Eye (tissue), 1 donor: Measurements from ENCODE around the gene NFIX.

Experiments used
- DNase-seq: peaks from one replicate; pipeline ENCODE4 v3.0.0-alpha.2; 2015

The NFIX gene

DNA sequence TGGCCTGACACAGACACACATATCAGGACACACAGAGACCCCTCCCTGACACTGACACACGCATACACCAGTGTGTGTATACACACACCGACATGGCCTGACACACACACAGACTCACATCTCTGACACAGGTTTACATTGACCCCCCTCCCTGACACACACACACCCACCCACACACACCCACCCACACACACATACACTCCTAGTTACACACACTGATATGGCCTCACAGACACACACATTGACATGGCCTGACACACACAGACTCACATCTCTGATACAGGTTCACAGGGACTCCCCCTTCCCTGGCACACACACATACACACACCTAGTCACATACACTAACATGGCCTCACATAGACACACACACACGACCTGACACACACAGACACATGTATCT lies 4.4 kb upstream of the NFIX start:
- no peak for DNase-seq

DNA sequence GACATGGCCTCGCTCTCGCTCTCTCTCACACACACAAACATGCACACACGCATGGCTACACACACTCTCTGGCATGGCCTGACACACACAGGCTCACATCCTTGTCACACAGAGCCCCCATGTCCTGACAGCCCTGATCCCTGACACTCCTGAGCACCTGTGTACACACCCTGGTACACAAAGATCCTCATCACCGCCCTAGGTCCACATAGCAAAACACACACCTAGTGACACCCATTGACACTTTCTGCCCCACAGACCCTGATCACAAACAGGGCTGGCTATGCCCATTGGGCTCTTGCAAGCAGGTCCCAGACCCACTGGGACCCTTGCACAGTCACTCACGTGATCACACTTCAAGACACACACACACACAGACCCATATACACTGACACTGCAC lies 4.0 kb upstream of the NFIX start:
- DNase-seq: no peak

DNA sequence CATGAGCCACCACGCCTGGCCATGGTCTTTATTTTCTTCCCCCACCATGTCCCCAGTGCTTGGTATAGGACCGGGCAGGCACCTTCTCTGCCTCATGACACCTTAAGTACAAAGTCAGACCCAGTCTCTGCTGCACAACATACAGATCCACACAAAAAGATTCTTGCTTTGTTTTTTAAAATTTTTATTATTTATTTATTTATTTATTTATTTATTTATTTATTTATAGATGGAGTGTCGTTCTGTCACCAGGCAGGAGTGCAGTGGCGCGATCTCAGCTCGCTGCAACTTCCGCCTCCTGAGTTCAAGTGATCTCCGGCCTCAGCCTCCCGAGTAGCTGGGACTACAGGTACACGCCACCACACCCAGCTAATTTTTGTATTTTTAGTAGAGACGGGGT lies 2.5 kb upstream of the NFIX start:
- no peak for DNase-seq

DNA sequence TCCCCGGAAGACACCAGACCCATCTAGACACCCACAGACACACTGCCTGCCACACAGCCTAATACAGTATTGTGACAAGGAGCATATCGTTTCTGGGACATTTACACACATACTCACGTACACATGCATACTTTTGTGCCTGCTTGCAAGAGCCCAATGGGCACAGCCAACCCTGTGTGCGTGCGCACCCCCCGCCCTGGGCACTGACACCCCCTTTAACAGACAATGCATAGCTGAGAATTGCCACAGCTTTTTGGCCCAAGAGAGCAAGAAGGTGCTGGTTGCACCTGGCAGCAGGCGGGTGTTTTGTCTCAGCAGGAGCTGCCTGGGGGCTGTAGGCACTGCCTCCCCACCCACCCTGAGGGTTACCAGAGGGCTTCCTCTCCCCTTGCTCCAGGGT lies 1.7 kb upstream of the NFIX start:
- DNase-seq: no peak

DNA sequence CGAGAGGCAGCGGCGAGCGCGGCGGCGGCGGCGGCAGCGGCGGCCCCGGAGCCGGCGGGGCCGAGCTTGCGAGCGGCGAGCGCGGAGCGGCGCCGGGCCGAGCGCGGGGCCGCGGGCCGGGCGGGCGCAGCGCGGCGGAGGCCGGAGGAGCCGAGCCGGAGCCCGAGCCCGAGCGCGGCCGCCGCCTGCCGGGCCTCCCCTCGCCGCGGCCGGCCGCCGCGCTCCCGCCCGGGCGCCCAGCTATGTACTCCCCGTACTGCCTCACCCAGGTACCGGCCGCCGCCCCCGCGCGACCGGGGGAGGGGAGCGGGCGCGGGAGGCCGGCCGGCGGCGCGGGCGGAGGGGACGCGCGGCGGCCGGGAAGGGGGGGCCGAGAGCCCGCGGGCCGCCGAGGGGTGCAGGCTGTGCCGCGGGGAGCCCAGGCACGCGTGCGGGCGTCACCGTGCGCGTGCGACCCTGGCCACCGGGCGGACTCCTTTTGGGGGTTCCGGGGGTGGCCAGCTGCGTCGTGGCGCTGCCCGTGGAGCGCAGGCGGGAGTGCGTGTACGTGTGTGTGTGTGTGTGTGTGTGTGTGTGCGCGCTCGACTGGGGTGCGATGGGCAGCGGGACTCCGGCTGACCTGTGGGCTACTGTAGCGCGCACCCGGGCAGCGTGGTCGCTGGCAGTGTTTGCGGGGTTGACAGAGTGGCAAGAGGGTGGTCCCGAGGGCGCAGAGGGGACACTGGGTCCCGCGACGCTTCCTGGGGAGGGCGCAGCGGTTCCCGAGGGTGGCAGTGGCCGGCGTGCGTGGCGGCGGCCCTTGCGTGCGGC lies 526 bp downstream of the NFIX start:
- DNase-seq: peak; percentile 62

DNA sequence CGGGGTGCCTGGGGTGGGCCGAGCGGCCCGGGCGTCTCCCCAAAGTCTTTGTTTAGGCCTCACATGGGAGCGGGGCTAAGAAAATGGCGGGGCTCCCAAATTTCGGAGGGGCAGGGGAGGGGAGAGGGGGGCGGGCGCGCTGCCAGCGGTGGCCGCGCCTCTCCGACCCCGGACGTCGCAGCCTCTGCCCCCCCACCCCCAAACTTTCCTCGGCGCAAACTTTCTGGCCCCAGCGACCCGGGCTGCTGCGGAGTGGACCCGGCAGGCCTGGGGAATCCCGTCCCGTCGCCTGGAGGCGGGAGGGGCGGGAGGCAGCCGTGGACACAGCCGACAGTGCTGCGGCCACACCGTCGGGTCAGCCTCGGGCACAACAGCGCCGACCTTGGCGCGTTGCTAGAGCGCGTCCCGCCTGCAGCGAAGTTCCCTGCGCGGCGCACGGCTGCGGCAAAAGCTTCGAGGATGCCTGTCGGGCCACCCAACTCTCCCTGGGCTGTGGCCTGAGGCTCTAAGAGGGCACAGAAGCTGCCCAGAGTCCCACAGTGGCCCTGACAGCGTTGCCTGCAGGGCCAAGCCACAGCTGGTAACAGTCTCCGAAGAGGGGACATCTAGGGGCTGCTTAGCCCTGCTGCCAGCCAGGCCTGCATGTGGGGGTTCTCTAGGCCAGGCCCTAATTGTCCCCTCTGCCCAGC lies 1.3 kb downstream of the NFIX start:
- DNase-seq: no peak

DNA sequence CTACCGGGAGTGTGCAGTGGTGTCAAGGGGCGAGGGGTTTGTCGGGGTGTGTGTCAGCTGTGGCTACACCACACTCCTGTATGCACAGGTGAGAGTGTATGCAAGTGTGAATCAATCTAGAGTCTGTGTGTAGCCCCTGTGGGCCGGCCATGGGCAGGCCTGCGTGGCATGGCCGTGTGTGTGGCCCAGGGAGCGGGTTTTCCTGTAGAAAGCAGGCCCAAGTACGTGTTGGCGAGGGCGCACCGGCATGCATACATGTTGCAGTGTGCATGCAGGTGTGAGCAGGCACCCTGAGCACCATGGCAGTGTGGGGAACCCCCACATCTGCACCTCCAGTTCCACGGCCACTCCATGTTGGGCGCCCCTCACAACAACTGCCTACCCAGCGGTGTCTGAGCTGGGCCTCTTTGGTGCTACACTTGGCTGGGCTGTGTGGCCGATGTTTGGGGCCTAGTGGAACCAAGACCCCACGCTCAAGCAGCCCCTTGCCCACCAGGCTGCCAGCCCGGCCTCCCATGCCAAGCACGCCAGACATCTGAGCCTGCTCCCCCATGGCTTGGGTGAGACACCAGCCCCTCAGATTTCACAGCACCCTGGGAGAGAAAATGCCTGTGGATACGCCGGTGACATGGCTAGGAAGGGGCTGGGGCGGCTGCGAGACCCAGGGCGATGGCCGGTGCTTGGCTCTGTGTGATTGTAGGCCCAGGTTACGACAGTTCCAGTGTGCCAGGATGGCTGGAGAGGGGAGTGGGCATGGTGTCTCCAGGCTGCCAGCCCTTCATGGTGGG lies 2.1 kb downstream of the NFIX start:
- no peak for DNase-seq

DNA sequence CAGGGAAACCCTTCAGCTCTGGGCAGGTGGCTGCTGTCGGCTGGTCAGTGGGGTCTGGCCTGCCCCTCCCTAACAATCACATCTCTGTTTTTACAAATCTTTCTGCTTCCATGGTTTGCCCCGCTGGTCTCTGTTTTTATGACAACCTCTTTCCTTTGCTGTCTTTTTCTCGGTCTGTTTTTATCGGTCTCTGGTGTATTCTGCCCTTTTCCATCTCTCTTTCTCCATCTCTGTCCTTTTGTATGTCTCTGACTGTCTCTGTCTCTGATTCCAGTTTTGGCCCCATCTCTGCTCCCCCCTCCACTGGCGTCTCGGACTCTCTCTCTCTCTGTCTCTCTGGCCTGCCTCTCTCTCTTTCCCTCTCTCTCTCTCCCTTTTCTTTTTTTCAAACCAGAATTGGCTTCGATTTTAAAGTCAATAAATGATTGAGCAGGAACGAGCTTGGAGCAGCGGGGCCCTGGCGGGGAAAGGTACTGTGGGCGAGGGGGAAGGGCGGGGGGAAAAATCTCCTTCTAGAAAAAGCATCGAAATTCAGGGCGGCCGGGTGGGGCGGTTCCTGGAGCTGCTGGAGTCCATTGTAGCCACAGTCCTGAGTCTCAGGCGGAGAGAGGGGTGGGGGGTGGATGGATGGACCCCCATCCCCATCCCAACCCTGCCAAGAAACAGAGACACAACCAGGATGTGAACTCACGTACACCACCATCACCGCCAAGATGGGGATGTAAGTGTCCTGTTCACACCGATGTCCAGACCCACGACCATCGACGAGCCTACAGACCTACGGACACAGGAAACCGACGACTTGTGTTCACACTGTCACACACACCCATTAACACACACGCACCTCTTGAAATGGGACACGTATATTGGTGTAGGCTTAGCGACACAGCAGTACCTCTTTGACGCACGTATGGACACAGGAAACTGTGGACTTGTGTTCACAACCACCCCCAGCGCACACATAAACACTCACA lies 3.0 kb downstream of the NFIX start:
- peak; percentile 58 for DNase-seq

DNA sequence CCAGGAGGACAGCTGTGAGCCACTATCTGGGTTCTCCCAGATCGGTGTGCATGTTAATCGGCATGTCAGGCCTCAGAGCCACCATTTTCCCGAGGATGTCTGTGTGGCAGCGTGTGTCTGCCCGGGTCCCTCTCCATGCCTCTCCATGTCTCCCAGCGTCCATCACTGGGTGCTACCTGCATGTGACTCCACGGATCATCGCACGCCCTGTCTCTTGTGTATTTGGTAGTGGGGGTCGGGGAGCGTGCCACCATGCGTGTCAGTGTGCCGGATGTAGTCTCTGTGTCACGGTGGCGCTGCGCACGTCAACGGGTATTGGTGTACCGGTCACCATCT lies 5.9 kb downstream of the NFIX start:
- no peak for DNase-seq

DNA sequence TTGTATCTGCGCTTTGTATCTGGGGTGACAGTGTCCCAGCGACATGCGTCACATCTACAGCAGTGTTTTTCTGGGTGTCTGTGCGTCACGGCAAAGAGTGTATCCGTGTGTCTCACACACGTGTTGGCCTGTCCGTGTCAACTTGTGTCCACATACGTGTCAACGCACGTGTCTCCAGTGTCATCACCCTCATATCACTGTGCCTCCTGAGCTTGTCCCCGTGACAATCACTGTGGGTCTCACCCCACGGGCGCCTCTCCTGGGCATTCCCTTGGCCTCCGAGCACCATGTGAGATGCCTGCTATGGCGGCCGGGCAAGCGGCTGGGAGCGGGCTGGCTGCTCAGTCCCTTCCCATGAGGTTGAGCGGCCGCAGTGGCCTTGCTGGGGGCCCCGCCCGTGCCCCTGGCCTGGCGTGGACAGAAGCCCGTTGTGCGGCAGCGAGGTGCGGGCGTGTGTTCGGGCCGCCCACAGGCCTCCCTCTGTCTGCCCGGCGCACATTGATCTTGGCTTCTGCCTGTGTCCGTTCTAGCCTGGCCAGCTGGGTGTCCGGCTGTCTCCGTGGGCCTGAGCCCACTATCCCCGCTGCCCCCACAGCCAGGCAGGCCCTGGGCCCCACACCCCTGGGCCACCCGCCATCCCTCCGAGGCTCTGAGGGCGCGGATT lies 6.4 kb downstream of the NFIX start:
- no peak for DNase-seq

DNA sequence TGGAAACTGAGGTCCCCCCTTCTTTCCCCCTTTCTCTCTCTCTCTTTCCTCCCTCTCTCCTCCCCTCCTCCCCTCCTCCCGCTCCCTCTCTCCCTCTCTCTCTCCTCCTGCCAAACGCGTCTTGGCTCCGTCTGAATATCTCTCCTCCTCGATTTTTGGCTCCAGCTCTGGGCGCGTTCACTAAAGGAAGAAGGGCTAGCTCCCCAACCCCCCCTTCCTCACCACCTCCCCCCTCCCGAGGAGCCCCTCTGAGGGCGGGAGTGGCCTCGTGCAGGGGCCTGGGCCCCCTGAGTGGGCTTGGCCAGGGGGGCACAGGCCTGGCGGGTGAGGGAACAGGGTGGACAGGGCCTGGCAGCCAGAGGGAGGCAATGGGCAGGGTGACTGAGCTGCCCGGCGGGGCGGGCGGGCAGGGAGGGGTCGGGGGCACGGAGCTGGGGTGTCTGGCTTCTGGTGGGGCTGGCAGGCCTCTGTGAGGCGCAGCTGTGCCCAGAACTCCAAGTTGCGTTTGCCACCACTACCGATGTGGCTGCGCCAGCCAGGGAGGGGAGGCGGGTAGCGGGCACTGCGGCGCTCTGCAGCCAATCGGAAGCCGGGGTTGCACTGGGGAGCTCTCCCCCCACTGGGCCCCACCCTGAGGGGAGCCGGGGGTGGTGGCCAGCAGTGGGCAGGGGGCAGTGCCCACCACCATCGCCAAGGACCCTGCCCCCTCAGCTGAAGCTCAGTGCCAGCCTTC lies 7.1 kb downstream of the NFIX start:
- peak; percentile 80 for DNase-seq

DNA sequence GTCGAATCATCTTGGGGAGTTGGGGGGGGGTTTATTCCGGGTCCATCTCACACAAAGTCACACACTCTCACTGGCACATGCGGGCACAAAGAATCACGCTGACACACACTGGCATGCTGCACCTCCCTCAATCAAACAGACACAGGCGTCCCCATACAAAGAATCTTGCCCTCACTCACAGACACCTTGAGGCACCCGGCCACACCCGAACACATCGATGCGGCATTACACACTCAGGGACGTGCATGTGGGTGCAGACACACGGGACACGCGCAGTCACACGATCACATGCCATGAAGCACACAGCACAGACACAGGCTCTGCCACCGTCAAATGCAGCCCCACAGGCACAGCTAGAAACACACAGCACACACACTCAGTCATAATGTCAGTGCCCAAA lies 7.8 kb downstream of the NFIX start:
- DNase-seq: no peak

DNA sequence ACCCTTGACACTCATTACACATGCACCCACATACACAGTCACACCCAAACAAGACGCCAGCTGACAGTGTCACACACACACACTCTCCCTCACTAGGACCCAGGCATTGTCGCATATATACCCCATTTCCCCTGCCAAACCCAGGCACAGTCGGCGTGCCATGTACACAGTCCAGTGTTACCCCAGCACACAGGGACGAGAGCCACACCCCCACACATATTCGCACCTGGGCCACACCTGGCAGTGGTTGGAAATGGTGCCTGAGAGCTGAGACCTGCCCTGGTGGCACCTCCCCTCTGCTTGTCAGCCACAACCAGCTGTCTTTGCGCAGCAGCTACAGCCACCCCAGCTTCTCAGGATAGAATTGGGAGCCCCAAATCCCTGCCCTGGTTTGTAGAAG lies 9.0 kb downstream of the NFIX start:
- no peak for DNase-seq

DNA sequence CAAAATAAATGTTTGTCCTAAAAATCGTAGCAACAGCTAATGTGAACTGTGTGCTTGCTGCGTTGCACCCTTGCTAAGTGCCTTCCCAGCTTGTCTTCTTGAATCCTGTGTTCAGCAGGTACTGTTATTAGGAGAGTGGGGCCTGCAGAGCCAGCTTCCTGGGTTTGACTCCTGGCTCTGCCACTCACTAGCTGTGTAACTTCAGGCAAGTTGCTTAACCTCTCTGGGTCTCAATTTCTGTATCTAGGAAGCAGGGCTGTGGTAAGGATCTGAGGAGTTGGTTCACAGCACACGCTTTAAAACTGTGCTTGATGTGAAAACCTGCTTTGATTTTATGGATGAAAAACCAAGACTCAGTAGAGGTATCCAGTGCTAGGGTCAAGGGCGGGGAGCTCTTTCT lies 10.0 kb downstream of the NFIX start:
- no peak for DNase-seq

DNA sequence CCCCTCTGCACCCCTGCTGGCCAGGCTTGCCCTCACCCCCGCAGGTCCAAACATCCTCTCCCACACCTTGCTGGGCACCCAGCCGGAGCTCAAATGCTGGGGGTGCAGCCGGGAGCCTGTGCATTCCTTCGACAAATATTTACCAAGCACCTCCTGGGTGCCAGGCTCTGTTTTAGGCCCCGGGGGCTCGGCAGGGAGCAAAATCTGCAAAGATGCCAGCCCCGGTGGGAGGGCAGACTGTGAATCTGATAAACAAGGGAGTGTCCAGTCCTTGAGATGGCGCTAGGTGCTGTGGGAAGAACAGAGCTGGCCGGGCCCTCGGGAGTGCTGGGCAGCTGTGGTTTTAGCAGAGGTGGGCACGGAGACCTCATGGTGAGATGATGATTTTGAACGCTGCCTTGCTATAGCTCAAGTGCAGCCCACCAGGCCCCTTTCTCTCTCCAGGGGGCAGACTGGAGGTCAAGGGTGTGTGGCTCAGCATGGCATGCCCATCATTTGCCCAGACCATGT lies 10.6 kb downstream of the NFIX start:
- no peak for DNase-seq

DNA sequence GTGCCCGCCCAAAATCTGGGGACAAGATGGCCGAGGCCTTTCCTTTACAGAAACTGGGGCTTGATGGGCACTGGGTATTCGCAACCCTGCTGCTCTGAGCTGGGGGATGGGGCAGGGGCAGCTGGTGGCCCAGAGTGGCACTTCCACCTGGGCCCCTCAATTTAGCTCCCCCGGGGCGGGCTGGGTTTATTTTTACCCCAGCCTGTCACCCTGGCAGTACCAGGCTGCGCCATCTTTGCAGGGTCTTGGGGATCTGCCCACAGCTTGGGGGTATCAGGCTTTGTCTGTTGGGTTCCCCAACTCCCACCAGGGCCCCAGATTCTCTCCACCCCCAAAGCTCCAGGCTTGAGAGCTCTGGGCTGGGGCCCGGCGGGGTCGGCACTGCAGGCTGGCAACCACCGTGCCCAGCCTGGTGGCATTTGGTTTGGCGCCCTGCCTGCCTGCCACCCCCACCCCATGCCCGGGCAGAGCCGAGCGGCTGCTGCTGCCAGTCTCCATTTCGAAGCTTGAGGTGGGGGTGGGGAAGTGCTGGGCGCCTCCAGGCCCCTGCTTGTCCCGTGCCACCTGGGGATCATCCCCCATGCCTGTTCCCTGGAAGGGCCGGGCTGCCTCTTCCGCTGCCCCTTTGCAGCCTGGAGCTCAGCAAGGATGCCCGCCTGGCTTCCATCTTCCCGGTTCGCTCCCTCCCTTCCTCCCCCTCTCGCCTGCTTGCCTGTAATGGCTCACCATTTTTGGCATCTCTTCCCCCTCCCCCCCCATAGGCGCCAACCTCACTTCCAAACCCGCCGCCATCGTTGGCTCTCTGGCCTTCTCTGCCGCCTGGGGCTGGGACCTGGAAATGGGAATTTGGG lies 11.4 kb downstream of the NFIX start:
- DNase-seq: no peak

DNA sequence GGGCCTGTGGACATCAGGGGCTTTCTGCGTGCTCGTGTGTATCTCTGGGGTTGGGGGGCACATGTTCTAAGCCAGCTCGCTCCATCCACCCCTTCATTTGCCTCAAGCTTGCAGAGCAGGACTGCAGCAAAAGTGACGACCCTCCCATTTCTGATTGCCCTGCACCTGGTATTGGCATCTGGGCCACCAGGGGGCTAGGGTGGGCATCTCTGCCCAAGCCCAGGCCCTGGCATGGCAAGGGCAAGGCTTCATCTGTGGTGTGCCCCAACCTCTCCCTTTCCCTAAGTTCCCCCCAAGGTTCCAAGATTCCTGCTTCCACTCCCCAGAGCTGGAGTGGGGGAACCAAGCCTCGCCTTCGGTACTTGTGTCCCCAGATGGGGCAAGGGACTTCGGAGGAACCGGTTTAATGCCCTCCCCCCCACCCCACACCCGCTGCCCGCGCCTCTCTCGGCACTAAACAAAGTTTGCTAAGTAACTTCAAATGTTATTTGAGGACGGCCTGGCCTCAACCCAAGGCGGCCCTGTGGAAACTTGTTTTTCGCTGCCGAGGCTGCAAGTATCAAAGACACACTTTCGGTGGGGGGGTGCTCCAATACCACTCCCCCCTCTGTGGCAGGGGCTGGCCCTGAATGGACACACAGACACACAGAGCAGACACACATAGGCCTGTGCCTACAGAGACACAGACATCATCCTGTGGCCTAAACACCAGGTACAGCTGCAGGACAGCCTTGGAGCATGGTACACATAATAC lies 12.2 kb downstream of the NFIX start:
- DNase-seq: no peak

DNA sequence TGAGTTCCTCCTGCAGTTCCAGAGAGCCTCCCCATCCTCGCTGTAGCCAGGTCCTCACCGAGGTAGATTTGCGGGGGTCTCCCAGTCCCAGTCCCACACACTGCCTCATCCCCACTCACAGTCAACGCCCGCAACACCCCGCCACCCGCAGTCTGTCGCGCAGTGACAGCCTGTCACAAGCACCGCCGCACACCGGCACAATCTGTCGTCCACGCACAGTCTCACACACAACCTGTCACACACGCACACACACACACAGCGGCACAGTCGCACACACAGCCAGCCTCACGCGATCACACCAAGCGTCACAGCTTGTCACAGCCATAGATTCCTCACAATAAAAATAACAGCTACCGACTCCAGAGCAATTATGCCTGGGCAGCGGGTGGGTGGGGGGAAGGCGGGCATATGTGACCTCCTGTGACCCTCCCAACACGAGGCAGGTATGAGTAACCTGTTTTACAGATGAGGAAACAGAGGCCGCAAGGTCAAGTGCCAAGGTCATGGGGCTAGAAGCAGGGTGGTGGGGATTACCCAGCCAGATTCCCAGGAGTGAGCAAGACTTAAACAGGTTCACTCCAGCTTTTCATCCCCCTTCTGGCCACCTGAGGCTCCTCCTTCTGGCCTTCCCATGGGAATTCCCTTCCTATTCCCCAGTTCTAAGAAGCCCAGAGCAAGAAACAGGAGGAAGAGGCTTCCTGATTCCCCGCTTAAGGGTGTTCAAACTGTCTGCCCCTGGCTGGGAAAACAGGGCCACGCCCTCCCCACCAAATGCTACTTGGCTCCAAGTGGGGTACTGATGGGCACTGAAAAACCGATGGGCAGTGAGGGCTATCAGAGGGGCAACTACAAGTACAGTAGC lies 13.9 kb downstream of the NFIX start:
- no peak for DNase-seq
